ENCODE results near the gene HRH3.

Gene HRH3

GRCh38 chr20:62215020-62215990 is 4.8 kb downstream of the HRH3 start:
- no peak for DNase-seq

DNA sequence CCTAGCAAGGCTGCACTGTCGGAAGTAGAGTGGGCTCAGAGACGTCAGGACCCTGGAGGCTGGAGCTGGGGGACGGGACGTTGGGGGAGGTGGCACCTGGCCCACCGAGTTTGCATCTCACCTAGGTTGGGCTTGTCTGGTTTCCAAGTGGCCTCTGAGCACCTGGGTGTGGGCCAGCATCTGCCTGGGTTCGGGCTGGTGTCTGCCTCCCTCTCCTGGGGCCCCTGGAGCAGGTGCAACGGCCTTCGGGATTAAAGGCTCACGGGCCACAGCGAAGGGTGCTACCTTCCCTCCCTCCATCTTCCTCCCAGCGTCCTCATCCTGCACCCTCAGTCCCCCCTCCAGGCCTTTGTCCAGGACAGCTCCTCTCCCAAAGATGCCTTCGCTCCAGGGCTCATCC is 6.0 kb downstream of the HRH3 start:
- no peak for DNase-seq

- no peak for DNase-seq
These were observed 7.8 kb downstream of the HRH3 start for GRCh38 chr20:62212299-62212698.

DNA sequence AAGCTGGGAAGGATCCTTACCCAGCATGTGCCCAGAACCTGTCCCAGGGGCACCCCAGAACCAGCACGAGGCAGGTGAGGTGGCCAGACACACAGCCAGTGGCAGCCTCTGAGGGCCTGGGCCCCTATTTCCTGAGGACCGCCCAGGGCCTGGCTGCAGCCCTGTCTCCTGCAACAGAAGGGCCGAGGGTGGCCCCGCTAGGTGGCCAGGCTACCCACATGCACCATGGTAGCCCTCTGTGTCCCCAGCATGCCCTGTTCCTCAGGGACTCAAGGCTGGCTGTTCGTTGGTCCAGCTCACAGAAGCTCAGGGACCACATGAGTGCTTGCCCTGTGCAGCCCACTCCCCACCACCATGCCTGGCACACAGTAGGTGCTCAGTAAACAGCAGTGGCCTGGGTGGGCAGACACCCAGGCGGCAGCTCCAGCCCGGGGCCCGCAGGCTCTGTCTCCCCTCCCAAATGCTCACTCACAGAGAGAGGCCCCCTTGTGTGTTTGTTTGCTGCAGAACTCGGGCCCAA is 8.2 kb downstream of the HRH3 start:
- no peak for DNase-seq

DNA sequence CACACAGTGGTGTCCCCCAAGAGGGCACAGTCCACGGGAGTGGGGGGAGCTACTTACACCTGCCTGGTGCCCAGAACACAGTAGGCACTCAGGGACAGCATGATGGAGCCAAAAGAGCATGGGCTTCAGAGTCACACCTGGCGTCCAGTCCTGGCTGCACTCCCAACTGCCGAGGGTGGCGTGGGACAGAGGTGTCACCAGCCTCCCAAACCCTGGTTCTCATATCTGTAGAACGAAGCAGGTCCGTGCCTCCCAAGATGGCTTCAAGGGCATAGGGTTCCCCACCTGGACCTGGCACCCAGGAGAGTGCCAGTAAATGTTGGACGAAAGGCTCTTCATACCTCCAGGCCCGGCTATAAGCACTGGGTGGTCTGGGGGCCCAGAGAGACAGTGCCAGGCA is 8.9 kb downstream of the HRH3 start:
- no peak for DNase-seq

DNA sequence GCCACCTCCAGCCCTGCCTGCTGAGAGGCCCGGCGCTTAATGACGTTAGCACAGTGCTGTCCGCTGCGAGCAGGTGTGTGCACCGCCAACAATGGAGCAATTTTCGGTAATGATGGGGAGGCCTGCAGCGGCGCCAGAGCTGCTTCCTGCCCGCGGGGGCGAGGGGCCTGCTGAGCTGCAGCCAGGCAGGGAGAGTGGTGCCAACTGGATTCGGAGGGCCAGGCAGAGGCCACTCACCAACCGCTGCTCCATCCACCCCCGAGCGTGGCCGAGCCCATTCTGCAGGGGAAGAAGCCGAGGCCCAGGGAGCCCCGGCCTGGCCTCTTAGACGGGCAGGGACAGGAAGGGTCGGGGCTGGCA is 9.6 kb downstream of the HRH3 start:
- DNase-seq = no peak

DNA sequence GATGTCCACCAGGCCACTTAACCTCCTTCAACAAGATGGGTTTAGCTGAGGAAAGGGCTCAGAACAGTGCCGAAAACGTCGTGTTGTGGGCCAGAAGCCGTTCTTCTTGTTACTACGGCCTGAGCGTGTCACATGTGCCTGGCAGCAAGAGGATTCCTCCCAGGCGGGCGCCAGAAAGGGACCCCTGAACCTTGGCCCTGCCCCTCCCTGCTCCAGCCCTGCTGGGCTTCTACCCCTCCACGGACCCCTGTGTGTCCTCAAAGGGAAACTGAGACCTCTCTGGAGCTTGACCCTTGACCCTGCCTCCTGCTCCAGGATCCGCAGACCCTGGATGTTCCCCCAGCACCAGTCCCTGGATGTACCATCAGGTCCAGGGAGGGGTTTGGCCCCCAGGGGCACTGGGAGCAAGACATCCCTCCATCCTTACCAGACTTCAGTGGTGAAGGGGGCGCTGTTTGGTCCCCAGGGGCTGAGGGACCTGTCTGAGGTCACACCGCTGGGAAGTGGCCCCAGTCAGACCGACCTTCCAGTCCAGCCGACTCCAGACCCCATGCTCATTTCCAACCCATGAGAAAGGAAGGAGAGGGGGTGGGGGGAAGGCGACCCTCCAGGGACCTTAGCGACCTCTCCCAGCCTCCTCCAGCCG is 10.1 kb downstream of the HRH3 start:
- DNase-seq = no peak

DNA sequence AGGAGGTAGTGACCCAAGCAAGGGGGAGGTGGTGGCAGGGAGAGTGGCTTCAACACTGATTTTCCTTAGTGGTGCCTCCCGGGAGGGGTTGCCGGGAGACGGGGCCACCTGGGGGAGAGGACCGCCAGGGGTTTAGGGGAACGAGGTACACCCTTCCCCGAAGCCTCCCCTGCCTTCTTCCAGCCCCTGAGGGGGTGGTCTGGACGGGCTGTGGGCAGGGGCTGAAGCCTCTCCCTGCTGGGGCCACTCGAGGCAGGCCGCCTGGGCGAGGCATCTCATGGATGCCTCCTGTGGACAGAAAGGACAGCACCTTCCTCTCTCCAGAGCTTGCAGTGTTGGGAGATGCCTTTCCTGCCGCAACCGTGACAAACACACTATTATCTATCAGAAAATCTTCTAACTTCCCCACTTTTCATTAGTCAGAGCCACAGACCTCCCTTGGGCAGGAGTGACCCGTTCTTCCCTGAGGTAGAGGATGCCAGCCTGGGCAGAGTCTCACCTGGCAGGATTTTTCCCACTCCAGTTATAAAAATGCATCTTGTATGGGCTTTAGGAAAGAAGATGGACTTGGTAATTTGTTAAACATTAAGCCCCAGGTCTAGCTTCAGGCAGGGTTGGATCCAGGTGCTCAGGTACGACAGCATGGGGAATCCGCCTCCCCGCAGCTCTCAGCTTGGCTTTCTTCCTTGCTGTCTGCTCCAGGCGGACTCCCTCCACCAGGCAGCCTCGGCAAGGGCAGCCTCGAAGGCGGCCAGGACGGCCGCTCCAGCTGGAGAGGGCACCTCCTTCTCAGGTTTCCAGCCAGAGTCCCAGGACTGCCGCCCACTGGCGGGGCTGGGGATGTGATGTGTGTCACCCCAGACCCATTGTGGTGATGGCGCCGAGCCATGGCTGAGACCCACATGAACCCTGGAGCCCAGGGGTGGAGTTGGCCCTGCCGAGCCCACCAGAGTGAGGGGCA is 11.0 kb downstream of the HRH3 start:
- no peak for DNase-seq

GRCh38 chr20:62208061-62208794 is 11.8 kb downstream of the HRH3 start:
- no peak for DNase-seq

- no peak for DNase-seq
These were observed 13.7 kb downstream of the HRH3 start for GRCh38 chr20:62206388-62206775.

- no peak for DNase-seq
These were observed 14.3 kb downstream of the HRH3 start for GRCh38 chr20:62205618-62206387.

GRCh38 chr20:62203378-62204030 is 16.6 kb downstream of the HRH3 start:
- no peak for DNase-seq

- no peak for DNase-seq
These were observed 17.3 kb downstream of the HRH3 start for GRCh38 chr20:62202676-62203377.

- no peak for DNase-seq
These were observed 18.0 kb downstream of the HRH3 start for GRCh38 chr20:62202083-62202395.

DNA sequence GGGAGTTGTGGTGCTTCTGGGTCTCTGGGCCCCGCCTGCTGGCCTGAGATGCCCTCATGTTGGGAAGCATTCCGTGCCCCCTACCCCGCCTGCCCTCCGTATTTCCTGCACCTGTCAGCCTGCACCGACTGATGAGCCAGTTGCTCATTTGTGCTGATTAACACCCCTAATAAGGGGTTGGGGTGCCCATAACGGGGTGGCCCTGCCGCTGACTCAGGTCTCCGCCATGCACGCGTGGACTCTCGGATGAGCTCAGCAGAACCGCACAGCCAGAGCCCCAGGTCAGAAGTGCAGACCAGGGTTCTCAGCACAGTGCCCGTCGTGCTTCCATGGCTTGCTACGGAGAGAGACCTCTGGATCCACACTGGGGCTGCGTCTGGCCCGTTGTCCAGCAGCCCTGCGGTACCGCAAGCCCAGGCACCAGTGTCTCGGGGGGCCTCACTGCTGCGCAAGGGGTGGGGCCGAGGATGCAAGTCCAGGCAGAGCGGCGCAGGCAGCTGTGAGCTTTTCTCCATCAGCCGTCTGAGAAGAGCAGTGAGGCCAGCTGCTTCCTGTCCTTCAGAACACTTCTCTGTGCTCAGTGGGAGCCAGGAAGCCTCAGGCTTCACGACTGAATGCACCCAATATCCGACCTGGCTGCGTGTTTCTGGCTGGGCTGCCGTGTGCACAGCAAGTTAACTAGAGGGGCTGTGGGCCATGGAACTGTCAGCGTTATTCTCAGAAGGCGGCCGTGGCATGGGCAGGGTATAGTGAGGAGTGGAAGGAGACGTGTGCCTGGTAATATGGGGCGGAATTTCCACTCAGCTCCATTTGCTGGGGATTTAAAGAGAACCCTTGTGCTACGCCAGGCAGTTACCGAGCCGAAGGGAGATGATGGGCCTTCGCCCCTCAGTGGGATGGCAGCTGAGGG is 18.6 kb downstream of the HRH3 start:
- DNase-seq = no peak

GRCh38 chr20:62200491-62201172 is 19.4 kb downstream of the HRH3 start:
- DNase-seq = no peak

DNA sequence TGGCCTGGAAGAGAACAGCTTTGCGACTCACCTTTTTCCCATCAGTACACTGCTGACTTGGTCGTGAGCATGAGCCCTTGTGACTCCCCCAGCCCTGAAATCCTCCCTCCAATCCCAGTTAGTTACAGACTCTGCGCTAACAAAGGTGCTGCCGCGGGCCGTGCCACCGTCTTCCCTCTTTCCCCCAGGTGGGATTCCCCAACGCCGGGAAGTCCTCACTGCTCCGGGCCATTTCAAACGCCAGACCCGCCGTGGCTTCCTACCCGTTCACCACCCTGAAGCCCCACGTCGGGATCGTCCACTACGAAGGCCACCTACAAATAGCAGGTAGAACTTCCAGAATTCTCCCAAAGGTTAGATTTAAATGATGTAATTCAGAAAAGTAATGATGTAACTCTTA is 21.1 kb downstream of the HRH3 start:
- no peak for DNase-seq

DNA sequence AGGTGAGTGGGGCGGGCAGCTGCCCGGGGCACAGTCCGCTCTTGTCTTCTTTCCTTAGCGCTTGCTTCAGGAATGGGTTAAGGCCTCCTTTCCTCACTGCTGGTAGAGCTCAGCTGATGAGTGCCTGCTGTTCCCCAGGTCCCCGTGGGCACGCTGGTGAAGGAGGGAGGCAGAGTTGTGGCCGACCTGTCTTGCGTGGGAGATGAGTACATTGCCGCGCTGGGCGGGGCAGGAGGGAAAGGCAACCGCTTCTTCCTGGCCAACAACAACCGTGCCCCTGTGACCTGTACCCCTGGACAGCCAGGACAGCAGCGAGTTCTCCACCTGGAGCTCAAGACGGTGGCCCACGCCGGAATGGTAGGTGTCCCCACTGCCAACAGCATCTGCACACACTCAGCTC is 21.6 kb downstream of the HRH3 start:
- no peak for DNase-seq

DNA sequence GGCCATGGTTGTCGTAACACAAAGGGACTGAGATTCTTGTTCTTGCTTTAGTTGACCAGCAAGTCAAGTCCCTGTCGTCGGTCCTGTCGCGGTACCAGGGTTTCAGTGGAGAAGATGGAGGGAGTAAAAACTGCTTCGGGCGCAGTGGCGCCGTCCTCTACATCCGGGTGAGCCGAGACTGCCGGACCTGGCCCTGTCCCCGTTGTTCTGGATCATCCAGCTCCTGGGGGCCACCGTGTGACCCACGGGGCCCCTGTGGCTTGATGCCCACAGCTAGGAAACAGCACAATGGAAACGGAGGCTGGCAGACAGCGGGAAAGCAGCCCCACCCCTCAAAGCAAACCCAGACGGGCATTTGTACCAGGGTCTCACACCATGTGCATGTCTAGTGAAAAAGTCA is 22.3 kb downstream of the HRH3 start:
- no peak for DNase-seq
